ENCODE data around the gene PCDH10. TPM values are rescaled to one million over a fixed set of nuclear protein-coding genes. Genes with fewer than 3 reads are reported as not detected.
A peak's percentile ranks its signal among the peaks of the same experiment; 100 is the strongest.

PCDH10 gene
- total and polyA plus RNA-seq, 2 of the 4 experiments (the other 2 are of a cell fraction) = 0.90 to 2.0 TPM

GRCh38 chr4:133186210-133186609, 37.1 kb downstream of the PCDH10 start:
- no peaks in the 10 kb centered on the region for H3K4me1 ChIP-seq (ENCODE audit: control insufficient read depth, insufficient read depth, low read length)
- H3K9ac ChIP-seq (ENCODE audit: low read depth, low read length) = no peak overlapping the region
- no peak overlapping the region for H4K8ac ChIP-seq (ENCODE audit: low read depth in 2 of 2, low read length in 2 of 2)
- ATAC-seq (ENCODE audit: low read depth) (no peak), DNase-seq (peak; percentile 1)
- intact Hi-C loops (cut with micrococcal nuclease) = no loop called here
- no peak overlapping the region for H3K4me2 ChIP-seq (ENCODE audit: low read depth, low read length)
- no peak overlapping the region for H2BK120ac ChIP-seq (ENCODE audit: low read depth, low read length)
- H4K5ac ChIP-seq (ENCODE audit: low read depth, low read length) = no peak overlapping the region
- no peak overlapping the region for H2AK5ac ChIP-seq (ENCODE audit: low read depth, low read length)
- H3K23ac ChIP-seq (ENCODE audit: low read depth, low read length) = no peak overlapping the region
- no TSS peak for BruUV-seq (replicated peaks)
- TF ChIP-seq SMC3 (IDR thresholded peaks at IDR 0.05; ENCODE audit: low read depth, low read length) (no peak), BHLHE40 (IDR thresholded peaks at IDR 0.05; ENCODE audit: low read depth, low read length) (no peak), MXI1 (IDR thresholded peaks at IDR 0.05; ENCODE audit: borderline replicate concordance, low read depth, low read length) (no peak), RCOR1 (IDR thresholded peaks at IDR 0.05; ENCODE audit: insufficient replicate concordance, low read length) (no peak), POLR2A (IDR thresholded peaks at IDR 0.05; ENCODE audit: low read depth, low read length) (no peak), CTCF (conservative IDR thresholded peaks at IDR 0.05; ENCODE audit: low read depth, low read length) (no peak)
- no peaks in the 10 kb centered on the region for H3K36me3 ChIP-seq (ENCODE audit: control insufficient read depth, insufficient read depth, low read length)
- no peak overlapping the region for H3K27ac ChIP-seq (ENCODE audit: insufficient read depth, low read length)
- no peak overlapping the region for H2AK9ac ChIP-seq (replicated peaks; ENCODE audit: low read depth, low read length, poor library complexity)
- H3K56ac ChIP-seq (ENCODE audit: extremely low read depth, insufficient read depth, low read length) = no peak overlapping the region
- H3K9me3 ChIP-seq (ENCODE audit: control insufficient read depth, insufficient read depth, low read length) = no peaks in the 10 kb centered on the region
- no peak overlapping the region for H2BK15ac ChIP-seq (ENCODE audit: low read depth, low read length)
- no peaks in the 10 kb centered on the region for H3K79me1 ChIP-seq (ENCODE audit: low read depth in 1 of 2, low read length in 2 of 2)
- in situ Hi-C loops (cut with MboI; ENCODE audit: low sequenced_read_pairs) = no loop called here
- POLR2A ChIA-PET (ENCODE audit: unreplicated experiment) = no interaction called here
- no peaks in the 10 kb centered on the region for H4K20me1 ChIP-seq (ENCODE audit: insufficient read depth, low read length)
- H3K4ac ChIP-seq (ENCODE audit: low read depth, low read length) = no peak overlapping the region
- no peaks in the 10 kb centered on the region for H3K27me3 ChIP-seq (ENCODE audit: control insufficient read depth, insufficient read depth, low read length)
- no peak overlapping the region for H2AFZ ChIP-seq (replicated peaks; ENCODE audit: low read length, poor library complexity)
- no peaks in the 10 kb centered on the region for H3K9me1 ChIP-seq (ENCODE audit: insufficient read depth, low read length)
- no peak overlapping the region for H4K91ac ChIP-seq (ENCODE audit: insufficient read depth, low read depth, low read length)
- no peak overlapping the region for H3K14ac ChIP-seq (replicated peaks; ENCODE audit: low read depth, low read length)
- dilution Hi-C loops (cut with HindIII; ENCODE audit: low sequenced_read_pairs, unreplicated experiment) = no loop called here
- CTCF ChIA-PET = no interaction called here
- H2BK5ac ChIP-seq (ENCODE audit: low read depth, low read length, poor library complexity, severe bottlenecking) = no peak overlapping the region
- no peak overlapping the region for H3K18ac ChIP-seq (ENCODE audit: low read depth, low read length)
- H3K4me3 ChIP-seq (ENCODE audit: insufficient read depth, low read depth, low read length) = no peak overlapping the region
- no peak overlapping the region for H2BK20ac ChIP-seq (ENCODE audit: low read depth, low read length)
